ENCODE results near the gene IGSF8. TPM values are rescaled to one million over a fixed set of nuclear protein-coding genes. Genes with fewer than 3 reads are reported as not detected.

Gene IGSF8
- polyA plus RNA-seq, 1 donor from 2014 or later = 27.3 TPM

GRCh38 chr1:160116283-160117147, 18.1 kb upstream of the IGSF8 start:
- no peaks in the 10 kb centered on the region for H3K36me3 ChIP-seq (ENCODE audit: insufficient read depth, low read length)
- no peak overlapping the region for H3K9ac ChIP-seq (ENCODE audit: low read length)
- H3K9me3 ChIP-seq (ENCODE audit: low read length) = no peaks in the 10 kb centered on the region
- no peaks in the 10 kb centered on the region for H4K20me1 ChIP-seq (ENCODE audit: insufficient read depth)
- no peak for TF ChIP-seq POLR2AphosphoS5 (IDR thresholded peaks at IDR 0.05)
- no peak for TF ChIP-seq EP300 (conservative IDR thresholded peaks at IDR 0.05; ENCODE audit: poor library complexity, severe bottlenecking)
- TF ChIP-seq RAD21 (conservative IDR thresholded peaks at IDR 0.05) = no peak
- no peaks in the 10 kb centered on the region for H3K79me2 ChIP-seq (replicated peaks; ENCODE audit: insufficient read depth, low read length)
- H3K27ac ChIP-seq (ENCODE audit: low read length) = no peak overlapping the region
- H3F3A ChIP-seq (ENCODE audit: insufficient read depth, low read length, poor library complexity, severe bottlenecking) = no peaks in the 10 kb centered on the region
- H3K4me3 ChIP-seq (ENCODE audit: low read length) = no peak overlapping the region
- H3K27me3 ChIP-seq (ENCODE audit: insufficient read depth, low read depth, low read length) = no peaks in the 10 kb centered on the region
- H3K9me2 ChIP-seq (ENCODE audit: insufficient read depth, low read length) = no peaks in the 10 kb centered on the region
- H3K4me2 ChIP-seq (ENCODE audit: low read length) = no peak overlapping the region
- no peak overlapping the region for H2AFZ ChIP-seq (ENCODE audit: low read depth, low read length)

GRCh38 chr1:160115545-160116282, 17.3 kb upstream of the IGSF8 start, which contains the start of gene ATP1A2:
Gene ATP1A2 (plus strand): TSS chr1:160115759. CDS start chr1:160115862, 103 bp downstream.
- TF ChIP-seq CTCF (IDR thresholded peaks at IDR 0.05; ENCODE audit: poor library complexity, severe bottlenecking) (no peak), EZH2 (IDR thresholded peaks at IDR 0.05; ENCODE audit: borderline replicate concordance, insufficient read depth, low read length, poor library complexity, severe bottlenecking) (no peak), TAF1 (IDR thresholded peaks at IDR 0.05; ENCODE audit: low read depth) (no peak), EP300 (conservative IDR thresholded peaks at IDR 0.05; ENCODE audit: poor library complexity, severe bottlenecking) (no peak), MXI1 (conservative IDR thresholded peaks at IDR 0.05; ENCODE audit: poor library complexity, severe bottlenecking) (no peak), SMC3 (conservative IDR thresholded peaks at IDR 0.05; ENCODE audit: poor library complexity) (no peak), POLR2AphosphoS5 (IDR thresholded peaks at IDR 0.05) (no peak), RAD21 (conservative IDR thresholded peaks at IDR 0.05) (no peak), REST (IDR thresholded peaks at IDR 0.05; ENCODE audit: borderline replicate concordance) (no peak)
- Histone ChIP-seq H3K9ac (ENCODE audit: low read length) (no peak within 1 kb of the TSS), H3K27ac (ENCODE audit: low read length) (no peak within 1 kb of the TSS), H3K9me2 (ENCODE audit: insufficient read depth, low read length) (no peaks in the 10 kb centered on the region), H3K4me3 (ENCODE audit: low read length) (no peak within 1 kb of the TSS), H3K4me2 (ENCODE audit: low read length) (no peak within 1 kb of the TSS), H3K79me2 (replicated peaks; ENCODE audit: insufficient read depth, low read length) (no peaks in the 10 kb centered on the region), H4K20me1 (ENCODE audit: insufficient read depth) (no peaks in the 10 kb centered on the region), H3K27me3 (ENCODE audit: insufficient read depth, low read depth, low read length) (no peaks in the 10 kb centered on the region), H3K36me3 (ENCODE audit: insufficient read depth, low read length) (no peaks in the 10 kb centered on the region), H2AFZ (ENCODE audit: low read depth, low read length) (no peak within 1 kb of the TSS), H3K9me3 (ENCODE audit: low read length) (no peaks in the 10 kb centered on the region), H3F3A (ENCODE audit: insufficient read depth, low read length, poor library complexity, severe bottlenecking) (no peaks in the 10 kb centered on the region)
